H1 (cell line): ENCODE results near the gene UMAD1. TPM values are rescaled to one million over a fixed set of nuclear protein-coding genes. Genes with fewer than 3 reads are reported as not detected.

Experiments used
- CTCF ChIA-PET: fragments of 300-600 bp; sonication (Branson Sonifier 250); formaldehyde crosslinking; loops from one replicate; lab custom pipeline; 2021; ENCODE audit not compliant: partially characterized antibody; lab: Charles Lee
- POLR2A ChIA-PET: fragments of 300-600 bp; sonication (Branson Sonifier 250); formaldehyde crosslinking; loops from one replicate; lab custom pipeline; 2021; ENCODE audit warnings: inconsistent platforms; ENCODE audit not compliant: partially characterized antibody; lab: Charles Lee
- DNase-seq, 2 experiments: peaks; one replicate each; pipeline versions ENCODE4 v3.0.0 to v3.0.0-alpha.2; 2010 to 2022; ENCODE audit warnings: low spot score in 2 of 2, low read depth in 1 of 2, mixed read lengths in 1 of 2
- FAIRE-seq: peaks from 2 replicates; lab custom pipeline; 2011; peaks lifted over from hg19 to GRCh38; lab: Jason Lieb, UNC
- H2AFZ ChIP-seq: 2 replicates; pipeline ENCODE4 v1.8.1; 2012; ENCODE audit warnings: low read length, inconsistent platforms
- H2AK5ac ChIP-seq: 2 replicates; pipeline ENCODE4 v1.6.1; 2013; ENCODE audit warnings: low read depth, low read length
- H2BK120ac ChIP-seq: replicated peaks from 2 replicates; pipeline ENCODE3; 2013; ENCODE audit warnings: low read depth, low read length, inconsistent platforms
- H2BK12ac ChIP-seq: 2 replicates; pipeline ENCODE4 v1.6.1; 2013; ENCODE audit warnings: low read depth, low read length
- H2BK15ac ChIP-seq: 2 replicates; pipeline ENCODE4 v1.6.1; 2013; ENCODE audit warnings: low read length
- H2BK20ac ChIP-seq: 2 replicates; pipeline ENCODE4 v1.6.1; 2013; ENCODE audit warnings: low read length
- H2BK5ac ChIP-seq: 2 replicates; pipeline ENCODE4 v1.6.1; 2013; ENCODE audit warnings: low read depth, low read length
- H3K14ac ChIP-seq: 2 replicates; pipeline ENCODE4 v1.6.1; 2013; ENCODE audit warnings: inconsistent platforms; ENCODE audit not compliant: insufficient read length
- H3K18ac ChIP-seq: 2 replicates; pipeline ENCODE4 v1.6.1; 2013; ENCODE audit warnings: low read length; ENCODE audit errors: extremely low read depth
- H3K23ac ChIP-seq: 2 replicates; pipeline ENCODE4 v1.6.1; 2013; ENCODE audit warnings: inconsistent platforms; ENCODE audit not compliant: insufficient read length
- H3K23me2 ChIP-seq: 2 replicates; pipeline ENCODE4 v1.6.1; 2013; ENCODE audit warnings: low read depth, low read length
- H3K27ac ChIP-seq: 2 replicates; pipeline ENCODE4 v1.6.1; 2011; ENCODE audit warnings: low read depth, low read length, inconsistent platforms
- H3K27me3 ChIP-seq, 4 experiments: replicated peaks in 1 of 4; 1 replicate in 1 of 4; 2 replicates in 3 of 4; pipeline versions ENCODE4 v1.6.1 to v1.8.1; 2011 to 2013; ENCODE audit warnings: low read length in 3 of 4, mild to moderate bottlenecking in 3 of 4, inconsistent platforms in 2 of 4, mixed read lengths in 2 of 4, moderate library complexity in 1 of 4; ENCODE audit not compliant: control insufficient read depth in 3 of 4, insufficient read depth in 3 of 4; ENCODE audit errors: extremely low read depth in 1 of 4
- H3K36me3 ChIP-seq, 4 experiments: 2 replicates each; pipeline versions ENCODE4 v1.6.1 to v1.8.1; 2011 to 2013; ENCODE audit warnings: mild to moderate bottlenecking in 4 of 4, low read length in 3 of 4, moderate library complexity in 2 of 4, control low read depth in 1 of 4, inconsistent platforms in 1 of 4; ENCODE audit not compliant: insufficient read depth in 4 of 4, control insufficient read depth in 2 of 4
- H3K4ac ChIP-seq: replicated peaks from 2 replicates; pipeline ENCODE3; 2013; ENCODE audit warnings: low read length, low read depth, mixed read lengths, inconsistent platforms; ENCODE audit not compliant: insufficient read length
- H3K4me1 ChIP-seq, 4 experiments: replicated peaks in 1 of 4; 1 replicate in 1 of 4; 2 replicates in 3 of 4; pipeline versions ENCODE4 v1.6.1 to v1.8.1; 2011 to 2013; ENCODE audit warnings: low read length in 3 of 4, inconsistent platforms in 2 of 4, mixed read lengths in 1 of 4; ENCODE audit not compliant: insufficient read depth in 4 of 4, control insufficient read depth in 3 of 4
- H3K4me2 ChIP-seq, 2 experiments: 2 replicates each; pipeline versions ENCODE4 v1.6.1 to v1.8.1; 2011 to 2013; ENCODE audit warnings: low read depth in 2 of 2, low read length in 2 of 2, control low read depth in 1 of 2, inconsistent platforms in 1 of 2, mild to moderate bottlenecking in 1 of 2; ENCODE audit not compliant: insufficient read depth in 1 of 2
- H3K4me3 ChIP-seq, 4 experiments: fragments of 200-600, 300-600 bp in 1 of 4; sonication (generic), shearing (Covaris generic), sonication (Bioruptor Twin) in 1 of 4; 2 replicates each; pipeline versions ENCODE4 v1.5.1 to v1.8.1; 2011 to 2016; ENCODE audit warnings: low read length in 4 of 4, low read depth in 3 of 4, control low read depth in 2 of 4, inconsistent platforms in 2 of 4, mild to moderate bottlenecking in 2 of 4, mixed read lengths in 1 of 4, moderate library complexity in 1 of 4; ENCODE audit not compliant: insufficient read depth in 2 of 4; ENCODE audit errors: extremely low read depth in 1 of 4
- H3K56ac ChIP-seq: replicated peaks from 2 replicates; pipeline ENCODE3; 2013; ENCODE audit warnings: low read depth, mild to moderate bottlenecking, mixed read lengths, low read length, inconsistent platforms; ENCODE audit not compliant: insufficient read length
- H3K79me1 ChIP-seq: 2 replicates; pipeline ENCODE4 v1.6.1; 2013; ENCODE audit warnings: low read depth, low read length, control low read depth
- H3K79me2 ChIP-seq, 2 experiments: 2 replicates each; pipeline versions ENCODE4 v1.6.1 to v1.8.1; 2012 to 2013; ENCODE audit warnings: low read length in 2 of 2, mild to moderate bottlenecking in 2 of 2, inconsistent platforms in 1 of 2; ENCODE audit not compliant: insufficient read depth in 2 of 2, control insufficient read depth in 1 of 2
- H3K9ac ChIP-seq, 4 experiments: replicated peaks in 1 of 4; 1 replicate in 1 of 4; 2 replicates in 3 of 4; pipeline versions ENCODE4 v1.6.1 to v1.8.1; 2011 to 2013; ENCODE audit warnings: low read depth in 3 of 4, low read length in 3 of 4, control low read depth in 2 of 4, mild to moderate bottlenecking in 2 of 4, moderate library complexity in 2 of 4, inconsistent platforms in 1 of 4; ENCODE audit errors: extremely low read depth in 1 of 4
- H3K9me3 ChIP-seq, 2 experiments: 2 replicates each; pipeline versions ENCODE4 v1.6.1 to v1.8.1; 2012 to 2013; ENCODE audit warnings: mild to moderate bottlenecking in 2 of 2, moderate library complexity in 2 of 2, control low read depth in 1 of 2, inconsistent platforms in 1 of 2, low read depth in 1 of 2, low read length in 1 of 2, mixed read lengths in 1 of 2; ENCODE audit not compliant: insufficient read depth in 2 of 2
- H4K20me1 ChIP-seq, 2 experiments: replicated peaks in 1 of 2; 2 replicates each; pipeline versions ENCODE3 to v1.8.1; 2011 to 2013; ENCODE audit warnings: inconsistent platforms in 2 of 2, low read length in 2 of 2, mild to moderate bottlenecking in 1 of 2; ENCODE audit not compliant: insufficient read depth in 2 of 2, control insufficient read depth in 1 of 2
- H4K5ac ChIP-seq: 2 replicates; pipeline ENCODE4 v1.6.1; 2013; ENCODE audit warnings: low read length, low read depth, mixed read lengths, inconsistent platforms; ENCODE audit not compliant: insufficient read length
- H4K8ac ChIP-seq: 2 replicates; pipeline ENCODE4 v1.8.0; 2013; ENCODE audit warnings: mild to moderate bottlenecking, moderate library complexity, low read length, inconsistent platforms; ENCODE audit not compliant: insufficient read depth; ENCODE audit errors: extremely low read depth
- H4K91ac ChIP-seq: replicated peaks from 2 replicates; pipeline ENCODE3; 2013; ENCODE audit warnings: low read length, mixed read lengths, inconsistent platforms; ENCODE audit not compliant: insufficient read length
- ASH2L ChIP-seq: fragments of 200-600, 300-600 bp; sonication (generic); IDR thresholded peaks from one replicate; pipeline ENCODE4 v1.7.1; 2017; ENCODE audit warnings: low read length
- CEBPB ChIP-seq: IDR thresholded peaks from 2 replicates; pipeline ENCODE4 v1.6.1; 2012; ENCODE audit warnings: low read depth, low read length
- EZH2 ChIP-seq: fragments of 200-600 bp; sonication (generic); IDR thresholded peaks from 2 replicates; pipeline ENCODE4 v1.7.1; 2012; ENCODE audit warnings: low read depth, mild to moderate bottlenecking, moderate library complexity, low read length, inconsistent platforms; ENCODE audit not compliant: severe bottlenecking
- HDAC2 ChIP-seq, 2 experiments: fragments of 300-600 bp in 1 of 2; sonication (generic) in 1 of 2; IDR thresholded peaks; 2 replicates each; pipeline ENCODE4 v1.6.1; 2011 to 2012; ENCODE audit warnings: low read depth in 2 of 2, low read length in 2 of 2, mild to moderate bottlenecking in 2 of 2, moderate library complexity in 2 of 2, borderline replicate concordance in 1 of 2, inconsistent platforms in 1 of 2
- KDM1A ChIP-seq: fragments of 200-600, 300-600 bp; sonication (generic); IDR thresholded peaks from 2 replicates; pipeline ENCODE4 v1.7.1; 2016; ENCODE audit warnings: mild to moderate bottlenecking, low read length, borderline replicate concordance
- KDM4A ChIP-seq: IDR thresholded peaks from one replicate; pipeline ENCODE4 v1.7.1; 2012; ENCODE audit warnings: low read depth, mild to moderate bottlenecking, moderate library complexity, low read length, inconsistent platforms; ENCODE audit not compliant: severe bottlenecking
- MAFK ChIP-seq: IDR thresholded peaks from 2 replicates; pipeline ENCODE4 v1.6.1; 2012; ENCODE audit warnings: low read depth, mild to moderate bottlenecking, improper control_type of control experiment, low read length
- SP1 ChIP-seq: IDR thresholded peaks from 2 replicates; pipeline ENCODE4 v1.6.1; 2011; ENCODE audit warnings: low read depth, low read length
- SUZ12 ChIP-seq: fragments of 200-600 bp; sonication (generic); IDR thresholded peaks from 2 replicates; pipeline ENCODE4 v1.6.1; 2012; ENCODE audit warnings: mild to moderate bottlenecking, inconsistent platforms, low read length, moderate library complexity, mixed read lengths
- WGBS, 2 experiments: shearing (Covaris generic) in 1 of 2; methylation state at CpG; one replicate each; pipeline versions ENCODE4 v1.1.6 to v1.1.7; 2013 to 2015; ENCODE audit warnings: low lambda C conversion rate in 2 of 2, mixed read lengths in 2 of 2, inconsistent platforms in 1 of 2, low coverage in 1 of 2, missing lambda C conversion rate in 1 of 2; ENCODE audit not compliant: insufficient replicate concordance in 2 of 2, insufficient coverage in 1 of 2, insufficient read length in 1 of 2; ENCODE audit errors: extremely low coverage in 1 of 2, missing lambda C conversion rate in 1 of 2; 5-methylcytosine and 5-hydroxymethylcytosine counted together
- polyA plus RNA-seq, 7 experiments: library from polyadenylated mRNA; depleted of rRNA in 3 of 7; stranded (reverse) in 5 of 7; unstranded in 2 of 7; fragments of >200 nt in 5 of 7; fragments of 200-250 nt in 2 of 7; gene quantifications; 1 replicate in 5 of 7; 2 replicates in 1 of 7; 4 replicates in 1 of 7; pipeline versions ENCODE4 v1.2.1 to v1.2.3, GENCODE V29; 2011 to 2013; ENCODE audit warnings: missing spikeins in 2 of 7, mixed read lengths in 2 of 7
- total RNA-seq: library from RNA; stranded (reverse); fragmentation: NEBNext Ultra II Directional; extraction: Animal tissue kit (Norgen Biotek cat#: 25700); gene quantifications from 2 replicates; pipeline ENCODE4 v1.2.1, GENCODE V29; 2021

The UMAD1 gene
- total and polyA plus RNA-seq, 2 of the 8 experiments (the other 6 are each of a cell fraction or from before 2014, with no cell fraction given) = 10.4 to 12.3 TPM

- no peak overlapping the region for H3K4me2 ChIP-seq
- POLR2A ChIA-PET = no interaction called here
- peak; percentile 42 for FAIRE-seq
- no peaks in the 10 kb centered on the region for H3K36me3 ChIP-seq
- no peaks in the 10 kb centered on the region for H3K79me2 ChIP-seq
- H3K79me1 ChIP-seq = no peaks in the 10 kb centered on the region
- no peak overlapping the region for H2BK120ac ChIP-seq
- H4K8ac ChIP-seq = no peak overlapping the region
- TF ChIP-seq ASH2L (no peak), KDM1A (no peak), HDAC2 (IDR thresholded peaks at IDR 0.05; ENCODE audit: borderline replicate concordance in 1 of 2, low read depth in 2 of 2, low read length in 2 of 2) (no peak), SP1 (no peak), MAFK (no peak), SUZ12 (no peak), EZH2 (no peak), KDM4A (no peak), CEBPB (no peak)
- no peak overlapping the region for H2BK12ac ChIP-seq
- no peaks in the 10 kb centered on the region for H3K9me3 ChIP-seq
- H3K14ac ChIP-seq = no peak overlapping the region
- H4K5ac ChIP-seq = no peak overlapping the region
- H2AFZ ChIP-seq = no peak overlapping the region
- no peak overlapping the region for H3K27ac ChIP-seq
- H2BK5ac ChIP-seq = no peak overlapping the region
- H3K23ac ChIP-seq = no peak overlapping the region
- no peak overlapping the region for H2BK20ac ChIP-seq
- H4K91ac ChIP-seq = no peak overlapping the region
- no peak overlapping the region for H3K9ac ChIP-seq
- H3K56ac ChIP-seq = no peak overlapping the region
- H4K20me1 ChIP-seq = no peaks in the 10 kb centered on the region
- 86 to 100% methylated on average over 1 to 4 of the region's 4 CpGs for WGBS, 2 experiments
- no peak overlapping the region for H2BK15ac ChIP-seq
- CTCF ChIA-PET = no interaction called here
- no peaks in the 10 kb centered on the region for H3K23me2 ChIP-seq
- DNase-seq = no peak
- no peaks in the 10 kb centered on the region for H3K4me1 ChIP-seq
- H3K18ac ChIP-seq = no peak overlapping the region
- H3K27me3 ChIP-seq = no peaks in the 10 kb centered on the region
- H2AK5ac ChIP-seq = no peak overlapping the region
- H3K4me3 ChIP-seq = no peak overlapping the region
- H3K4ac ChIP-seq = no peak overlapping the region
These were observed 167.6 kb downstream of the UMAD1 start for GRCh38 chr7:7808156-7808555.
